HG02973 (cell line): ENCODE measurements around the gene HYAL4.
"Not testable (repeated sequence)": the region's sequence is repeated elsewhere in the genome, so short reads cannot be mapped to it uniquely, and the experiment has no call there.

Source experiments
- ATAC-seq: cut with Tn5 transposase; IDR thresholded peaks from one replicate; pipeline ENCODE4 v1.9.1; 2021; ENCODE audit warnings: moderate library complexity; ENCODE audit not compliant: unreplicated experiment

Gene HYAL4, protein sequence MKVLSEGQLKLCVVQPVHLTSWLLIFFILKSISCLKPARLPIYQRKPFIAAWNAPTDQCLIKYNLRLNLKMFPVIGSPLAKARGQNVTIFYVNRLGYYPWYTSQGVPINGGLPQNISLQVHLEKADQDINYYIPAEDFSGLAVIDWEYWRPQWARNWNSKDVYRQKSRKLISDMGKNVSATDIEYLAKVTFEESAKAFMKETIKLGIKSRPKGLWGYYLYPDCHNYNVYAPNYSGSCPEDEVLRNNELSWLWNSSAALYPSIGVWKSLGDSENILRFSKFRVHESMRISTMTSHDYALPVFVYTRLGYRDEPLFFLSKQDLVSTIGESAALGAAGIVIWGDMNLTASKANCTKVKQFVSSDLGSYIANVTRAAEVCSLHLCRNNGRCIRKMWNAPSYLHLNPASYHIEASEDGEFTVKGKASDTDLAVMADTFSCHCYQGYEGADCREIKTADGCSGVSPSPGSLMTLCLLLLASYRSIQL

DNA sequence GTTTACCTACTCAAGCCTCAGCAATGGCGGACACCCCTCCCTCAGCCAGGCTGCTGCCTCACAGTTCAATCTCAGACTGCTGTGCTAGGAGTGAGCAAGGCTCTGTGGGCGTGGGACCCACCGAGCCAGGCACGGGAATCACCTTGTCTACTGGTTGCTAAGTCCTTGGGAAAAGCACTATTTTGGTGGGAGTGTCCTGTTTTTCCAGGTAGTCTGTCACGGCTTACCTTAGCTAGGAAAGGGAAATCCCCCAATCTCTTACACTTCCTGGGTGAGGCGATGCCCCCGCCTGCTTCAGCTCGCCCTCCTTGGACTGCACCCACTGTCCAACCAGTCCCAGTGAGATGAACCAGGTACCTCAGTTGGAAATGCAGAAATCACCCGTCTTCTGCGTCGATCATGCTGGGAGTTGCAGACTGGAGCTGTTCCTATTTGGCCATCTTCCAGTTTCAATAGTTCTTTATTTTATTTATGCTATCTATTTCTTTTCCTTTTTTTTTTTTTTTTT lies at the start of gene HYAL4:
Gene HYAL4 (plus strand): TSS at position 458 of the 508 bp plus-strand sequence. CDS start 23,105 bp downstream, outside the sequence.
- ATAC-seq: no peak

DNA sequence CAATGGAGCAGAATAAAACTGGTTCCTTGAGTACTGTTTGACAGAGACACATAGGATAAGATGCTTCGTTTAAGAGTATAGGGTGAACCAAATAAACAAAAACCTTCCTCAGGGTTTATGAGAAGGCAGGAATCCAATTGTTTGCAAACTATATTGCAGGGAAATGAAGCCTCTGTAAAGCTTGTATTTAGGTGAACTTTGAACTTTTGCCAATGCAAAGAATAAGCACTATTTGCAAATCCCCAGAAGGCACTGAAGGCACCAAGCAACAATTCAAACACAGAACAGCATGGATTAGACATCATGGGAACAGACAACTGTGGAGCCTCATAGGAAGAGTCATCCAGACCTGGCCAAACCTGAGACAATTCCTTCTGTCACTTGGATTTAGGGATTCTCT lies 49.1 kb upstream of the HYAL4 start:
- ATAC-seq: no peak

DNA sequence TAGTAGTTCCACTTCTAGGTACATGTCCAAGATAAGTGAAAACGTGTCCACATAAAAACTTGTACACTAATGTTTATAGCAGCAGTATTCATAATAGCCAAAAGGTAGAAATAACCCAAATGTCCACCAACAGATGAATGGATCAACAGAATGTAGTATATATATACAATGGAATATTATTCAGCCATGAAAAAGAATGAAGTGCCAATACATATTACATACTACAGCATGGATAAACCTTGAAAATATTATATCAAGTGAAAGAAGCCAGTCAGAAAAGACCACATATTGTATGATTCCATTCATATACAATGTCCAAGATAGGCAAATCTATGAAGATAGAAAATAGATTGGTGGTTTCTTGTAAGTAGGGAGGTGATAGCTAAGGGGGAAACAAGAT lies 48.4 kb upstream of the HYAL4 start:
- no peak for ATAC-seq

DNA sequence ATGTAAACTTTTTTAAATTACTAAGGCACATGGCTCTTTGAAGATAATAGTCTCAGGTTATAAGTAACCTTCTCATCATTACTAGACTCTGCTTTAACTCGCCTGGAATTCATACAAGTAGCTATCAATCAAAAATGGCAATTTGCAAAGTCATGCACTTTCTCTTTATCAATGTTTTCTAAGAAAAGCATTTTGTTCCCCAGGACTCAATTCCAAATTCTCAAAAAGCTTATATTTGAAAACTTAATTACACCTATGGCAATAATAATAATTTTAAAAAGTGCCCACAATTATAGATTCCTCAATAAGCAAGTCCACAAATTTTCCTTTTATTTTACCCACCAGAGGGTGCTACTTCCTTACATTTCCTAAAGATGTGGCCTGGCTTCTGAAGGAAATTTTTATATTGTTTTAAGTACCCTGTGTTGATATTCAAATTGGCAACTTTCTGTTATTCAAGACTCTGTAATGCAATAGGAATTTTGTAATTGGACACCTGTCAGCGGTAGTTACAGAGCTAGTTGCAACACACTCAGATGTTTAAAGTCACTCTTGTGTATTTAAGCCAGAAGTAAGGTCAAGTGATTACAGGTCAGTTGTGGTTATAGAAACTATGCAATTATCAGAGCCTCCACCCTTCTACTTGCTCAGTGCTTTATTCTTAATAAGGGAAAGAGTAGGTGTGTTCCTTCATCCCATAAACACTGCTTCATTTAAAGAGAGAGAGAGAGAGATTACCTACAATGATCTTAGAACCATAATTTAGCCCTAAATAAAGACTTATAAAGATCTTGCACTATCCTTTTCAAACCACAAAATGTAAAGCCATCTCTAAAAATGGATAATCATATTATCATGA lies 47.1 kb upstream of the HYAL4 start:
- ATAC-seq: no peak

DNA sequence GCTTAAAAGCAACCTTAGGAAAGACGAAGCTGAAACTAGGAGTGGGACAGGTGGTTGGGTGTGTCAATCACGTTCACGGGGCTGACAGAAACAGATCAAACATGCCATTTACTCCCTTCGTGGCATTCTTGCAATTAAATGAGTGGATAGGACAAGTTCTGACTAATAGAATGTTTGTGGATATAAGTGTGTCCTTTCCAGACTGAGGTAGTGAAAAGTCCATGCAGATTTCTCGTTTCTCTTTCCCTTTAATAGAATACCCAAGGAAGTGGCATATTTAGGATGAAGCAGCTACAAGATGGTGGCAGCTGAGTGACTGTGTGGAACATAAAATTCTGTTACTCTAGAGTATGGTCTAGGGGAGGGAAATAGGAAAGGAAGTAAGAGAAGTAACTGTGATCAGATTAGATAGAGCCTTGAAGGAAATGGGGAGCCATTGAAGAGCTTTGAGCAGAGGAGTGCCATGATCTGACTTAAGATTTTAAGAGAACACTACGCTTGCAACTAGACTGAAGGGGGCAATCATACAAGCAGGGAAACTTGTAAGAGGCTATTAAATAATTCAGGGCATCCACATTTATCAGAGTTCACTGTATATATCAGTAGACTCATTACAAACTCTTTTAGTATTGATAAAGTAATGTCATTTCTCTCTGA lies 46.3 kb upstream of the HYAL4 start:
- no peak for ATAC-seq

DNA sequence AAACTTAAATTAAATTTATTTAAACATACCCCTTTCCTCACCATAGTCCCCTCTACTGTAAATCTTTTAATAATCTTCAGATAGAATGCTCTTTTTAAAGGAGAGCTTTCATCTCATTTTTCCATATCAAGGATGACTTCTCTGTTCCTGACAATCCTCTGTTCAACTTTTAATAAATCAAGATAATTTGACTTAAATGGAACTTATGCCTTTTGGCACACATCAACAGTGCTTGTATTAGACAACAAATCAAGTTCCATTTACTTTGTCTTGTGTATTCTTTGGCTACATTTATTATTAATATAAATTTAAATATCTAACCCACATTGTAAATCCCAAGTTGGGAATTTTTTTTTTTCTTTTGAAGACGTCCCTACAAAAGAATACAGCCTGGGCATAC lies 42.7 kb upstream of the HYAL4 start:
- ATAC-seq: no peak

DNA sequence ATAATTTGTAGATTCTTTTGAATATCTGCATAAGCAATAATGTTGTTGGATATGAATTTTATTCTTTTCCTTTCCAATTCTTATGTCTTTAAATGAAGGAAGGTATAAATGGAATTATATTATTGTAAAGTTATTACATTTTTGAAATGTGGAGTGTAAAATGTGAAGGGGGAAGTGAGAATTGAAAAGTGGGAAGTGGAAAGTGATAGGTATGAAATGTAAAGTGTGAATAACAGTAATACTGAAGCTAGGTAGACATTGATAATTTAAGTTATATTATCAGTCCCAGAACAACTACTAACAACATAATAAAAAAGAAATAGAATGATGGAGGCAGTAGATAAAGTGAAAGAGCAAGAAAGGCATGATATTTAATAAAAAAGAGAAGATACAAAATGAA lies 39.7 kb upstream of the HYAL4 start:
- ATAC-seq: no peak

DNA sequence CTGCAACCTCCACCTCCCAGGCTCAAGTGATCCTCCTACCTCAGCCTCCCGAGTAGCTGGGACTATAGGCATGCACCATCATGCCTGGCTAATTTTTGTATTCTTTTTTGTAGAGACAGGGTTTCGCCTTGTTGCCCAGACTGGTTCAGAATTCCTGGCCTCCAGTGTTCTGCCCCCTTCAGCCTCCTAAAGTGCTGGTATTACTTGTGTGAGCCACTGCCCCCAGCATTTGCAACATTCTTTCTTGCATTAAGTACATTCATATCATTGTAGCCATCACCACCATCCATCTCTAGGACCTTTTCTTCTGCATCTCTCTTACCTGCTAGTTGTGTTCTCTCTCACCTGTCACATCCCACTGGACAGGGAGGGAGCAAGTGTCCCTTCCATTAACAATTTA lies 35.5 kb upstream of the HYAL4 start:
- no peak for ATAC-seq

DNA sequence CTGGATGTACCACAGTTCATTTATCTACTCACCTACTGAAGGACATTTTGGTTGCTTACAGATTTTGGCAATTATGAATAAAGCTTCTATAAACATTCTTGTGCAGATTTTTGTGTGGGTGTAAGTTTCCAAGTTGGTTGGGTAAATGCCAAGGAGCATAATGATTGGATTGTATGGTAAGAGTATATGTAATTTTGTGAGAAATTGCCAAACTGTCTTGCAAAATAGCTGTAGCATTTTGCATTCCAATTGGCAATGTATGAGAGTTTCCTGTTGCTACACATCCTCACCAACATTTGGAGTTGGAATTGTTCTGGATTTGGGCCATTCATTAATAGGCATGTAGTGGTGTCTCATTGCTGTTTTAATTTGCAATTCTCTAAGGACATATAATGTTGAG lies 33.9 kb upstream of the HYAL4 start:
- no peak for ATAC-seq

DNA sequence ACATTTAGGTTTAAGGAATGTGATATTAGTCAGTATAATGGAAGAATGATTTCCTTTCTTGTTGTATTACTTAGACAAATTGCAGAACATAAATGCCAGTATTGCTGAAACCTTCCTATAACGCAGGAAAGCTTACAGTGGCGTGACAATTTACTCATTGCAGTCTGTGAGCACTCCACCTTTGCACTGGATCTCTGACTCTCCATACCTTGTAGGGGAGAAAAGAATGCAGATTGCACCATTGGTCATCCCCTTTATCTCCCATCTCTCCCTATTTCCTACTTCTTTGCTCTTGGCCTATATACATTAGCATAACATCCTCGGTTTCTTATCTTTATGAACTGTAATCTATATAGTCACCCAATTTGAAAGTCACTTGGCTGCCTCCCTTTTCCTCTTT lies 28.1 kb upstream of the HYAL4 start:
- no peak for ATAC-seq

DNA sequence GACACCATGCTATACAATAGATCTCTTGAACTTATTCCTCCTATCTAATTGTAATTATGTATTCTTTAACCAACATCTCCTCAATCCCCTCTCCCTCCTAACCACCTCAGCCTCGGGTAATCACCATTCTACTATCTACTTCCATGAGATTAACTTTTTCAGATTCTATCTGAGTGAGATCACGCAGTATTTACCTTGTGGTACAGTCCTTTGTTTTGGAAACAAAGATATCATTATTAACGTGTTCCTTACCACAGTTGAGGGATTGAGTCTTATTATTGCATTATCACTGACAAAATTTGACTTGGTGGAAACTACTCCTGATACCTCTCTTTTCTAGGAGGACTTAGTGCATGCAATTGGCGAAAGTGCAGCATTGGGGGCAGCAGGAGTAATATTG lies 26.0 kb upstream of the HYAL4 start:
- no peak for ATAC-seq

DNA sequence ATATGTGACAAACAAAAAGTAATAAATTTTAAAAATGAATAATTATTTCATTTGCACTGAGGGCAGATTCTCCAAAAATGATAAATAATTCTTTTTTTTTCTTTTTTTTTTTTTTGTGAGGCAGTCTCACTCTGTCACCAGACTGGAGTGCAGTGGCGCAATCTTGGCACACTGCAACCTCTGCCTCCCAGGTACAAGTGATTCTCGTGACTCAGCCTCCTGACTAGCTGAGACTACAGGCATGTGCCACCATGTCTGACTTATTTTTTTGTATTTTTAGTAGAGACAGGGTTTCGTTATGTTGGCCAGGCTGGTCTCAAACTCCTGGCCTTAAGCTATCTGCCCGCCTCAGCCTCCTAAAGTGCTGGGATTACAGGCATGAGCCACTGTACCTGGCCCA lies 25.2 kb upstream of the HYAL4 start:
- not testable (repeated sequence) for ATAC-seq

DNA sequence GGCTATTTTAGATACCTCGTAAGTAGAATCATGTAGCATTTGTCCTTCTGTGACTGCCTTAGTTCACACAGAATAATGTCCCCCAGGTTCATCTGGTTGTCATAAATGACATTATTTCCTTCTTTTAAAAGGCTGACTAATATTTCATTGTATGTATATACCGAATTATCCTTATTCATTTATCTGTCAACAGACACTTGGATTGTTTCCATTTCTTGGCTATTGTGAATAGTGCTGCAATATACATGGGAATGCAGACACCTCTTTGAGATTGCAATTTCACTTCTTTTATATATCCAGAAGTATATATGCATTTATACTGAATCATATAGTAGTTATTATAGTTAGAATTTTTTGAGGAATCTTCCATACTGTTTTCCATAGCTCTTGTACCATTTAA lies 24.1 kb upstream of the HYAL4 start:
- no peak for ATAC-seq

DNA sequence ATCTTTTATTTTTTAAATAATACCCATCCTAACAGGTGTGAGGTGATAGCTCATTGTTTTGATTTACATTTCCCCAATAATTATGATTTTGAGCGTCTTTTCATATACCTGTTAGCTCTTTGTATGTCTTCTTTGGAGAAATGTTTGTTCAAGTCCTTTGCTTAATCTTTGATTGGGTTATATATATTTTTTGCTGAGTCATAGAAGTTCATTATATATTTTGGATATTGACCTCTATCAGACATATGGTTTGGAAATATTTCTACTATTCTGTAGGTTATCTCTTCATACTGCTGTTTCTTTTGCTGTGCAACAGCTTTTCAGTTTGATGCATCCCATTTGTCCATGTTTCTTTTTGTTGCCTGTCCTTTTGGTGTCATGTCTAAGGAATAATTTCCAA lies 23.6 kb upstream of the HYAL4 start:
- ATAC-seq: no peak

DNA sequence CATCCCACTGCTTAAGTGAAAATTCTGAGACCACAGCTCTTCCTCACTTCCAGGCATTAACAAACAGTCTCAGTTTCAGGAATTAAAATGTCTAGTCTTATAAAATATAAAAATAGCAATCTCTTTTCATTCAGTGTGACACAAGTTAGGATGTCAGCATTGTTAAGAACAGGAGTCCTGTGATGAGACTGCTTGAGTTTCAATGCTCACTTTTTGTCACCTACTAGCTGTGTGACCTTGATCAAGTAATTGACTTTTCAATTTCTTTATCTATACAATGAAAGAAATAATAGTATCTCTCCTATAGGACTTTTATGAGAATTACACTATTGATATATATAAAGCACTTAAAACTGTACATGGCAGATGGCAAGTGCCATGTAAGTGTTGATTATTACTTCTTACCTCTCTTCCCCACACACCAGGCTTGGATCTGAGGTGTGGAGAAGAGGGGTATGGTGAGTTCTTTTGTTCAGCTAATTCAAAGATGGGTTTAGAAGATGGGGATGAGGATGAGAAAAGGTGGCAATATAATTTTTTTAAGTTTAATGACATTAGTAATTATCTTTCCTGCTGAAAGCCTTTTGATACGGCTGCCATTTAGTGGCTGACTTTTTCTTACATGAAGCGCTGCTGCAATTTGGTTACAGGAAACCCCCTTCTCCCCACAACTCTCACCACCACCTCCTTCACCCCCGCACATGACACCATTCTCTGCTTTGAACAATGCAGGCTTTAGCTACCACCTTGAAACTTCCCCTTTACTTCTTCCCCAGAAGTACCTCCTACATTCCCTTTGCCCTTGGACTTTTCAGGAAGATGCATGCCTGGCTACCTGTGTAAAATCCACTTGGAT lies 20.8 kb upstream of the HYAL4 start:
- ATAC-seq: peak; percentile 97

DNA sequence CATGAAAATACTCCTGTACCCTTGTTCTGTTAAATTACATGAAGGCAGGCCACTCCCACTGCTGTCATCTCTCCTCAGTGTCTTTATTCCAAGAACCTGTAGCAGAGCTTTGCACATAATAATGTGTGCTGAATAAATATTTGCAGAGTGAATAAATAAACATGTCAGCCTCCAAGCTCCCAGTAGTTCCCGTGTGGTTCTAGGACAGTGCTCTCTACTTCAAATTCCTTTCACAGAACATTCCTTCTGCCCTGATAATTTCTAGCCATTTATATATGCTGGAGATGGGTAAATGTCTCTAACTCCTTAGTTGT lies 20.3 kb upstream of the HYAL4 start:
- no peak for ATAC-seq

DNA sequence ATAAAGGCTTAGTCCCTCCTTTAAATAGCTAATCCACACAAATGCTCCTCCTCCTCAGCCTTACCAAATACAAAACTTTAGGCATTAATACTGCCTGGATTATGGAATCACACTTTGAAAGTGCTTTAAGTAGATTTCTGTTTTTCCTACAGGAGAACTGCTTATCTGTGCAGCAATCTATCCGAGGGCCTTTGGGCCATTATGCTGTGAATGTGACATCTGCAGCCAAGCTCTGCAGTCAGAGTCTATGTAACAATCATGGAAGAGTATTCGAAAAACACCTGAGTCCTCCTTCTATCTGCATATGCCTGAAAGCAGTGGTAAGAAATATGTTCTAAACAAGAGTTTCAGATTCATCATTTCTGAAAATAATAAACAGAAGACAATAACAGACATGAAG lies 16.2 kb upstream of the HYAL4 start:
- no peak for ATAC-seq

DNA sequence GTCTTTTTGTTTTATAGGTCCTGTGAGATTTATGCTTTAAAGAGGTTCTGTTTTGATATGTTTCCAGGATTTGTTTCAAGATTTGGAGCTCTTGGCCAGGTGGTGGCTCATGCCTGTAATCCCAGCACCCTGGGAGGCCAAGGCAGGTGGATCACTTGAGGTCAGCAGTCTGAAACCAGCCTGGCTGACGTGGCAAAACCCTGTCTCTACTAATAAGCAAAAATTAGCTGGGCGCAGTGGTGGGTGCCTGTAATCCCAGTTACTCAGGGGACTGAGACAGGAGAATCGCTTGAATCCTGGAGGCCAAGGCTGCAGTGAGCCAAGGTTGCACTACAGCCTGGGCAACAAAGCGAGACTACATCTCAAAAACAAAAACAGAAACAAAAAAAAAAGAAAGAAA lies 8.3 kb upstream of the HYAL4 start:
- no peak for ATAC-seq

DNA sequence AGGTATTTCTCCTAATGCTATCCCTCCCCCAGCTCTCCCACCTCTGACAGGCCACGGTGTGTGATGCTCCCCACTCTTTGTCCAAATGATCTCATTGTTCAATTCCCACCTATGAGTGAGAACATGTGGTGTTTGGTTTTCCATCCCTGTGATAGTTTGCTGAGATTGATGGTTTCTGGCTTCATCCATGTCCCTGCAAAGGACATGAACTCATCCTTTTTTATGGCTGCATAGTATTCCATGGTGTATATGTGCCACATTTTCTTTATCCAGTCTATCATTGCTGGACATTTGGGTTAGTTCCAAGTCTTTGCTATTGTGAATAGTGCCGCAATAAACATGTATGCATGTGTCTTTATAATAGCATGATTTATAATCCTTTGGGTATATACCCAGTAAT lies 5.9 kb upstream of the HYAL4 start:
- ATAC-seq: not testable (repeated sequence)

DNA sequence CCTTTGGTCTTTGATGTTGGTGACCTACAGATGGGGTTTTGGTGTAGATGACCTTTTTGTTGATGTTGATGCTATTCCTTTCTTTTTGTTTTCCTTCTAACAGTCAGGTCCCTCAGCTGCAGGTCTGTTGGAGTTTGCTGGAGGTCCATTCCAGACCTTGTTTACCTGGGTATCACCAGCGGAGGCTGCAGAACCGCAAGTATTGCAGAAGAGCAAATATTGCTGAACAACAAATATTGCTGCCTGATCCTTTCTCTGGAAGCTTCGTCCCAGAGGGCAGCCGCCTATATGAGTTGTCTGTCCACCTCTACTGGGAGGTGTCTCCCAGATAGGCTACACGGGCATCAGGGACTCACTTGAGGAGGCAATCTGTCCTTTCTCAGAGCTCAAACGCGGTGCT lies 827 bp upstream of the HYAL4 start:
- not testable (repeated sequence) for ATAC-seq

DNA sequence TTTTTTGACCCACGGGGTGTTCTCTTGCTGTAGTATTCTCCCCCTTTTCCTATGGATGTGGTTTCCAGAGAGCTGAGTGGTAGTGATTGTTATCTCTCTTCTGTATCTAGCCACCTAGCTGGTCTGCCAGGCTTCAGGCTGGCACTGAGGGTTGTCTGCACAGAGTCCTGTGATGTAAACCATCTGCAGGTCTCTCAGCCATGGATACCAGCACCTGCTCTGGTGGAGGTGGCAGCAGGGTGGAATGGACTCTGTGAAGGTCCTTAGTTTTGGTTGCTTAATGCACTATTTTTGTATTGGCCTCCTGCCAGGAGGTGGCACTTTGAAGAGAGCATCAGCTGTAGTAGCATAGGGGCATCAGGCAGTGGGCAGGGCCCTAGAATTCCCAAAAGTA lies 851 bp downstream of the HYAL4 start:
- ATAC-seq: no peak
